Right atrium auricular region (tissue), 2 donors: ENCODE results near the gene MPEG1. TPM values are rescaled to one million over a fixed set of nuclear protein-coding genes. Genes with fewer than 3 reads are reported as not detected.

Source experiments
- DNase-seq: peaks from one replicate; pipeline ENCODE4 v3.0.0-alpha.2; 2019; ENCODE audit warnings: low spot score
- H3K27ac ChIP-seq, 2 donors: fragments of 200-600 bp; sonication (generic); 1 replicate in 1 of 2; 2 replicates in 1 of 2; pipeline ENCODE4 v1.5.1; 2016 to 2019
- H3K27me3 ChIP-seq, 2 donors: fragments of 200-600 bp; sonication (generic); one replicate each; pipeline versions ENCODE4 v1.5.1 to v1.6.0; 2017 to 2019
- H3K36me3 ChIP-seq: fragments of 200-600 bp; sonication (generic); one replicate; pipeline ENCODE4 v1.5.1; 2016
- H3K4me1 ChIP-seq, 2 donors: fragments of 200-600 bp; sonication (generic); one replicate each; pipeline versions ENCODE4 v1.5.1 to v1.6.0; 2017 to 2019
- H3K4me3 ChIP-seq, 2 donors: fragments of 200-600 bp; sonication (generic); 1 replicate in 1 of 2; 2 replicates in 1 of 2; pipeline ENCODE4 v1.5.1; 2017 to 2019; ENCODE audit warnings: mild to moderate bottlenecking in 1 of 2, moderate library complexity in 1 of 2
- H3K9me3 ChIP-seq, 2 donors: fragments of 200-600 bp; sonication (generic); one replicate each; pipeline ENCODE4 v1.5.1; 2019
- CTCF ChIP-seq, 2 donors: fragments of 200-600 bp; sonication (generic); IDR thresholded peaks; one replicate each; pipeline ENCODE4 v1.5.1; 2019; ENCODE audit warnings: antibody characterized with exemption in 2 of 2
- total RNA-seq, 2 donors: library from RNA; depleted of rRNA; stranded (reverse); fragments of >200 nt; gene quantifications; one replicate each; pipeline ENCODE4 v1.1.0, GENCODE V29; 2016

MPEG1 gene
- total RNA-seq, 2 donors from 2014 or later = 5.2 to 10.0 TPM

- H3K9me3 ChIP-seq = peaks cover 0 to under 1% of the 10 kb centered on the region in 2 donors
- peaks cover 0 to 24% of the 10 kb centered on the region in 2 donors for H3K4me1 ChIP-seq
- H3K27ac ChIP-seq = peak overlapping the region; percentile 50 to 63
- no peak for TF ChIP-seq CTCF (IDR thresholded peaks at IDR 0.05)
- H3K4me3 ChIP-seq = peak overlapping the region in 1 of 2 donors; percentile 64
- DNase-seq = no peak
- H3K36me3 ChIP-seq = no peaks in the 10 kb centered on the region
- H3K27me3 ChIP-seq = no peaks in the 10 kb centered on the region
These were observed 38.6 kb downstream of the MPEG1 start for GRCh38 chr11:59173964-59174663.

GRCh38 chr11:59173080-59173963 is 39.4 kb downstream of the MPEG1 start:
- Histone ChIP-seq H3K27me3 (no peaks in the 10 kb centered on the region), H3K36me3 (no peaks in the 10 kb centered on the region), H3K4me3 (peak overlapping the region; percentile 51 to 64), H3K27ac (peak overlapping the region; percentile 50 to 63), H3K4me1 (peaks cover 0 to 24% of the 10 kb centered on the region in 2 donors), H3K9me3 (no peaks in the 10 kb centered on the region)
- TF ChIP-seq CTCF (IDR thresholded peaks at IDR 0.05) = no peak
- no peak for DNase-seq

GRCh38 chr11:59172345-59173079 is 40.2 kb downstream of the MPEG1 start:
- Histone ChIP-seq H3K27ac (peak overlapping the region; percentile 50 to 63), H3K4me1 (peaks cover 0 to 24% of the 10 kb centered on the region in 2 donors), H3K9me3 (no peaks in the 10 kb centered on the region), H3K27me3 (no peaks in the 10 kb centered on the region), H3K36me3 (no peaks in the 10 kb centered on the region), H3K4me3 (peak overlapping the region; percentile 51 to 64)
- no peak for DNase-seq
- TF ChIP-seq CTCF (IDR thresholded peaks at IDR 0.05) = no peak

- Histone ChIP-seq H3K9me3 (no peaks in the 10 kb centered on the region), H3K27ac (peak within 1 kb of the TSS; percentile 50 to 63), H3K27me3 (no peaks in the 10 kb centered on the region), H3K4me3 (peak within 1 kb of the TSS; percentile 51 to 64), H3K4me1 (peaks cover 0 to 24% of the 10 kb centered on the region in 2 donors), H3K36me3 (no peaks in the 10 kb centered on the region)
- peak; percentile 93 for DNase-seq
- peak; percentile 58 to 88 for TF ChIP-seq CTCF (IDR thresholded peaks at IDR 0.05)
These were observed 41.0 kb downstream of the MPEG1 start, which contains the start of gene DTX4 for GRCh38 chr11:59171508-59172322. Gene DTX4 (plus strand): TSS chr11:59172132. CDS start chr11:59172596, 464 bp downstream.

- H3K27ac ChIP-seq = no peak overlapping the region
- no peaks in the 10 kb centered on the region for H3K27me3 ChIP-seq
- H3K36me3 ChIP-seq = no peaks in the 10 kb centered on the region
- H3K4me3 ChIP-seq = no peak overlapping the region
- no peaks in the 10 kb centered on the region for H3K4me1 ChIP-seq
- no peaks in the 10 kb centered on the region for H3K9me3 ChIP-seq
- DNase-seq = no peak
- TF ChIP-seq CTCF (IDR thresholded peaks at IDR 0.05) = no peak
These were observed 48.7 kb downstream of the MPEG1 start for GRCh38 chr11:59164028-59164427.
